Neuronal stem cell (in vitro differentiated cells): Measurements from ENCODE around the gene PTPRD.

ENCODE experiments used
- DNase-seq: peaks from one replicate; pipeline ENCODE4 v3.0.0-alpha.2; 2013; ENCODE audit warnings: low spot score
- H2AFZ ChIP-seq: one replicate; pipeline ENCODE4 v1.6.1; 2013; ENCODE audit warnings: mild to moderate bottlenecking, low read length, inconsistent platforms
- H2AK5ac ChIP-seq: 2 replicates; pipeline ENCODE4 v1.6.1; 2013; ENCODE audit warnings: low read depth, mild to moderate bottlenecking, inconsistent platforms, low read length, moderate library complexity, mixed read lengths
- H2BK120ac ChIP-seq: 2 replicates; pipeline ENCODE4 v1.6.1; 2013; ENCODE audit warnings: low read depth, mild to moderate bottlenecking, inconsistent platforms, low read length, moderate library complexity, mixed read lengths
- H2BK12ac ChIP-seq: one replicate; pipeline ENCODE4 v1.6.1; 2013; ENCODE audit warnings: low read length, inconsistent platforms
- H2BK15ac ChIP-seq: 2 replicates; pipeline ENCODE4 v1.6.1; 2013; ENCODE audit warnings: mild to moderate bottlenecking, low read length, inconsistent platforms, mixed read lengths
- H2BK5ac ChIP-seq: one replicate; pipeline ENCODE4 v1.6.1; 2013; ENCODE audit warnings: inconsistent platforms, mild to moderate bottlenecking, low read length, moderate library complexity
- H3K14ac ChIP-seq: one replicate; pipeline ENCODE4 v1.6.1; 2013; ENCODE audit warnings: low read length, inconsistent platforms
- H3K18ac ChIP-seq: 2 replicates; pipeline ENCODE4 v1.6.1; 2013; ENCODE audit warnings: low read length, inconsistent platforms
- H3K23ac ChIP-seq: 2 replicates; pipeline ENCODE4 v1.6.1; 2013; ENCODE audit warnings: low read depth, mild to moderate bottlenecking, mixed read lengths, low read length, inconsistent platforms; ENCODE audit not compliant: poor library complexity
- H3K27ac ChIP-seq: replicated peaks from 3 replicates; pipeline ENCODE4 v1.5.1; 2013; ENCODE audit warnings: low read length, inconsistent platforms
- H3K27me3 ChIP-seq, 3 experiments: 2 replicates each; pipeline ENCODE4 v1.6.1; 2013; ENCODE audit warnings: low read length in 3 of 3, mild to moderate bottlenecking in 2 of 3, inconsistent platforms in 1 of 3, low read depth in 1 of 3, mixed read lengths in 1 of 3, moderate library complexity in 1 of 3; ENCODE audit not compliant: control insufficient read depth in 3 of 3, insufficient read depth in 3 of 3
- H3K36me3 ChIP-seq, 2 donors: replicated peaks in 1 of 2; 2 replicates each; pipeline ENCODE4 v1.6.1; 2013; ENCODE audit warnings: low read length in 2 of 2; ENCODE audit not compliant: control insufficient read depth in 2 of 2, insufficient read depth in 2 of 2
- H3K4ac ChIP-seq: 2 replicates; pipeline ENCODE4 v1.6.1; 2013; ENCODE audit warnings: inconsistent platforms, mild to moderate bottlenecking, low read length, moderate library complexity
- H3K4me1 ChIP-seq, 2 donors: 1 replicate in 1 of 2; 2 replicates in 1 of 2; pipeline ENCODE4 v1.6.1; 2013; ENCODE audit warnings: low read length in 2 of 2, low read depth in 1 of 2; ENCODE audit not compliant: control insufficient read depth in 2 of 2, insufficient read depth in 1 of 2
- H3K4me2 ChIP-seq: one replicate; pipeline ENCODE4 v1.6.1; 2013; ENCODE audit warnings: mild to moderate bottlenecking, low read length, inconsistent platforms; ENCODE audit not compliant: insufficient read depth, poor library complexity, severe bottlenecking
- H3K4me3 ChIP-seq, 2 donors: 2 replicates each; pipeline ENCODE4 v1.5.1; 2013; ENCODE audit warnings: low read length in 2 of 2, mild to moderate bottlenecking in 2 of 2, inconsistent platforms in 1 of 2, moderate library complexity in 1 of 2
- H3K79me1 ChIP-seq: one replicate; pipeline ENCODE4 v1.6.1; 2013; ENCODE audit warnings: low read depth, mild to moderate bottlenecking, inconsistent platforms, low read length, moderate library complexity
- H3K9ac ChIP-seq: one replicate; pipeline ENCODE4 v1.6.1; 2013; ENCODE audit warnings: mild to moderate bottlenecking, low read depth, low read length, inconsistent platforms; ENCODE audit not compliant: poor library complexity
- H3K9me3 ChIP-seq, 2 donors: replicated peaks in 1 of 2; 2 replicates each; pipeline versions ENCODE3 to v1.6.1; 2013; ENCODE audit warnings: low read length in 2 of 2, mild to moderate bottlenecking in 2 of 2, inconsistent platforms in 1 of 2, low read depth in 1 of 2, mixed read lengths in 1 of 2, moderate library complexity in 1 of 2; ENCODE audit not compliant: control insufficient read depth in 2 of 2, insufficient read depth in 1 of 2
- H4K8ac ChIP-seq: one replicate; pipeline ENCODE4 v1.6.1; 2013; ENCODE audit warnings: low read depth, mild to moderate bottlenecking, inconsistent platforms, low read length, moderate library complexity
- H4K91ac ChIP-seq: one replicate; pipeline ENCODE4 v1.6.1; 2013; ENCODE audit warnings: low read length, low read depth, mild to moderate bottlenecking, inconsistent platforms; ENCODE audit not compliant: poor library complexity
- WGBS, 2 donors: extraction: QIAGEN DNeasy Blood & Tissue Kit; methylation state at CpG; one replicate each; pipeline ENCODE4 v1.1.7; 2013; ENCODE audit warnings: missing lambda C conversion rate in 2 of 2, mixed read lengths in 1 of 2; ENCODE audit not compliant: insufficient read length in 2 of 2, insufficient replicate concordance in 1 of 2; ENCODE audit errors: extremely low coverage in 2 of 2; 5-methylcytosine and 5-hydroxymethylcytosine counted together

Gene PTPRD

GRCh38 chr9:9804109-9804508 is 808.7 kb downstream of the PTPRD start:
- Histone ChIP-seq H3K23ac (no peak overlapping the region), H3K79me1 (no peaks in the 10 kb centered on the region), H3K18ac (no peak overlapping the region), H3K4me2 (no peak overlapping the region), H2BK5ac (no peak overlapping the region), H2AK5ac (no peak overlapping the region), H3K4me1 (no peaks in the 10 kb centered on the region), H4K91ac (no peak overlapping the region), H2AFZ (no peak overlapping the region), H2BK12ac (no peak overlapping the region), H3K27me3 (no peaks in the 10 kb centered on the region), H3K9ac (no peak overlapping the region), H3K4me3 (no peak overlapping the region), H3K27ac (no peak overlapping the region), H2BK15ac (no peak overlapping the region), H3K9me3 (no peaks in the 10 kb centered on the region), H3K36me3 (no peaks in the 10 kb centered on the region), H2BK120ac (no peak overlapping the region), H3K4ac (no peak overlapping the region), H4K8ac (no peak overlapping the region), H3K14ac (no peak overlapping the region)
- no CpG with 5 or more reads among the region's 1 CpG for WGBS, 2 donors
- DNase-seq, result no peak

GRCh38 chr9:9799287-9799686 is 813.5 kb downstream of the PTPRD start:
- H4K91ac ChIP-seq, result no peak overlapping the region
- no peak overlapping the region for H3K27ac ChIP-seq
- H3K79me1 ChIP-seq, result no peaks in the 10 kb centered on the region
- H3K9me3 ChIP-seq, result no peaks in the 10 kb centered on the region
- DNase-seq, result no peak
- H3K14ac ChIP-seq, result no peak overlapping the region
- H2BK15ac ChIP-seq, result no peak overlapping the region
- H2AFZ ChIP-seq, result no peak overlapping the region
- H4K8ac ChIP-seq, result no peak overlapping the region
- H2AK5ac ChIP-seq, result no peak overlapping the region
- H3K4ac ChIP-seq, result no peak overlapping the region
- WGBS, 2 donors, result no CpG with 5 or more reads among the region's 1 CpG
- H2BK12ac ChIP-seq, result no peak overlapping the region
- no peak overlapping the region for H3K23ac ChIP-seq
- no peak overlapping the region for H2BK120ac ChIP-seq
- H3K4me2 ChIP-seq, result no peak overlapping the region
- no peaks in the 10 kb centered on the region for H3K36me3 ChIP-seq
- no peak overlapping the region for H3K4me3 ChIP-seq
- no peak overlapping the region for H3K18ac ChIP-seq
- no peaks in the 10 kb centered on the region for H3K27me3 ChIP-seq
- H3K4me1 ChIP-seq, result no peaks in the 10 kb centered on the region
- no peak overlapping the region for H2BK5ac ChIP-seq
- no peak overlapping the region for H3K9ac ChIP-seq

GRCh38 chr9:9792144-9792857 is 820.5 kb downstream of the PTPRD start:
- no peaks in the 10 kb centered on the region for H3K36me3 ChIP-seq
- no peak overlapping the region for H2BK5ac ChIP-seq
- no peak for DNase-seq
- no peak overlapping the region for H4K91ac ChIP-seq
- no peak overlapping the region for H3K14ac ChIP-seq
- no peak overlapping the region for H3K9ac ChIP-seq
- H3K4me1 ChIP-seq, result no peaks in the 10 kb centered on the region
- no peak overlapping the region for H2BK15ac ChIP-seq
- H2BK120ac ChIP-seq, result no peak overlapping the region
- no peak overlapping the region for H3K27ac ChIP-seq
- H3K9me3 ChIP-seq, result no peaks in the 10 kb centered on the region
- H3K18ac ChIP-seq, result no peak overlapping the region
- H2AFZ ChIP-seq, result no peak overlapping the region
- no peak overlapping the region for H2BK12ac ChIP-seq
- no peak overlapping the region for H2AK5ac ChIP-seq
- no peaks in the 10 kb centered on the region for H3K79me1 ChIP-seq
- no CpG with 5 or more reads among the region's 1 CpG for WGBS, 2 donors
- no peaks in the 10 kb centered on the region for H3K27me3 ChIP-seq
- H3K4me3 ChIP-seq, result no peak overlapping the region
- H4K8ac ChIP-seq, result no peak overlapping the region
- no peak overlapping the region for H3K4ac ChIP-seq
- no peak overlapping the region for H3K4me2 ChIP-seq
- no peak overlapping the region for H3K23ac ChIP-seq

- WGBS, 2 donors, result no CpG with 5 or more reads among the region's 1 CpG
- H3K4me2 ChIP-seq, result no peak overlapping the region
- H3K4me3 ChIP-seq, result no peak overlapping the region
- no peak overlapping the region for H4K91ac ChIP-seq
- H2AK5ac ChIP-seq, result no peak overlapping the region
- no peaks in the 10 kb centered on the region for H3K79me1 ChIP-seq
- H3K4ac ChIP-seq, result no peak overlapping the region
- H3K9ac ChIP-seq, result no peak overlapping the region
- no peak overlapping the region for H2AFZ ChIP-seq
- H3K23ac ChIP-seq, result no peak overlapping the region
- H4K8ac ChIP-seq, result no peak overlapping the region
- no peak overlapping the region for H2BK15ac ChIP-seq
- H2BK12ac ChIP-seq, result no peak overlapping the region
- H3K36me3 ChIP-seq, result no peaks in the 10 kb centered on the region
- no peaks in the 10 kb centered on the region for H3K9me3 ChIP-seq
- no peak overlapping the region for H2BK120ac ChIP-seq
- no peak for DNase-seq
- no peaks in the 10 kb centered on the region for H3K4me1 ChIP-seq
- H3K27ac ChIP-seq, result no peak overlapping the region
- H2BK5ac ChIP-seq, result no peak overlapping the region
- H3K14ac ChIP-seq, result no peak overlapping the region
- H3K27me3 ChIP-seq, result no peaks in the 10 kb centered on the region
- no peak overlapping the region for H3K18ac ChIP-seq
These were observed 821.2 kb downstream of the PTPRD start for GRCh38 chr9:9791611-9792010.
